GM23338 (cell line): Measurements from ENCODE around the gene GSG1.

Source experiments
- CREB1 ChIP-seq: fragments of 250-450 bp; sonication (Bioruptor Pico); IDR thresholded peaks from 2 replicates; pipeline ENCODE4 v1.5.0; 2020; ENCODE audit warnings: low read depth, mild to moderate bottlenecking, moderate library complexity
- EZH2 ChIP-seq: fragments of 200-600 bp; sonication (generic); IDR thresholded peaks from one replicate; pipeline ENCODE4 v1.8.0; 2017; ENCODE audit warnings: antibody characterized with exemption, mild to moderate bottlenecking, low read depth; ENCODE audit not compliant: unreplicated experiment
- EZH2phosphoT487 ChIP-seq: fragments of 200-600 bp; sonication (generic); IDR thresholded peaks from one replicate; pipeline ENCODE4 v1.8.1; 2018; ENCODE audit warnings: antibody characterized with exemption; ENCODE audit not compliant: unreplicated experiment
- JUNB ChIP-seq: IDR thresholded peaks from one replicate; pipeline ENCODE4 v1.6.1; 2016; ENCODE audit warnings: antibody characterized with exemption; ENCODE audit not compliant: unreplicated experiment
- NANOG ChIP-seq: IDR thresholded peaks from 2 replicates; pipeline ENCODE4 v1.6.1; 2016; ENCODE audit warnings: antibody characterized with exemption, borderline replicate concordance
- POLR2AphosphoS5 ChIP-seq: IDR thresholded peaks from 2 replicates; pipeline ENCODE4 v1.6.1; 2016; ENCODE audit warnings: antibody characterized with exemption, low read depth
- TF ChIP-seq, protein P1 (sequence below), 2 experiments: fragments of 200-600 bp in 1 of 2; sonication (generic) in 1 of 2; conservative IDR thresholded peaks; 2 replicates each; pipeline versions ENCODE4 v1.5.1 to v1.6.1; 2016 to 2017; ENCODE audit warnings: antibody characterized with exemption in 2 of 2, low read depth in 2 of 2, mild to moderate bottlenecking in 2 of 2, moderate library complexity in 1 of 2

DNA sequence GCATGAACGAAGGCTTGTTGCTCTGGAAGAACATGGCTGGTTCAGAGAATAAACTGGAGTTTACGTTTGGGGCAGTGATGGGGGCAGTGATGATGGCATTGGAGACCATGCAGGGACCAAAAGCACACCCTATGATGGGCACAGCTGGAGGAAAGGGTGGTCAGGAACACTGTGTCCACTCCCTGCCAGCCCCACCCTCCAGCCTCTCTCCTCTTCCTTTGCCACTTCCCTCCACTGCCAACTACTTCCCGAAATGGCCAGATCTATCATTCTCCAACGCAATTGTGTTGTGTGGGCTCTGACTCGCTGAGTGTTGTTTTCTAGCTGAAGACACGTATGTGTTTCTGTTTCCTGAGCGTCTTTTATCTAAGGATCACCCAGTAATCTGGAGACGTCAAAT, 39.3 kb upstream of the GSG1 start:
- TF ChIP-seq, protein P1, sequence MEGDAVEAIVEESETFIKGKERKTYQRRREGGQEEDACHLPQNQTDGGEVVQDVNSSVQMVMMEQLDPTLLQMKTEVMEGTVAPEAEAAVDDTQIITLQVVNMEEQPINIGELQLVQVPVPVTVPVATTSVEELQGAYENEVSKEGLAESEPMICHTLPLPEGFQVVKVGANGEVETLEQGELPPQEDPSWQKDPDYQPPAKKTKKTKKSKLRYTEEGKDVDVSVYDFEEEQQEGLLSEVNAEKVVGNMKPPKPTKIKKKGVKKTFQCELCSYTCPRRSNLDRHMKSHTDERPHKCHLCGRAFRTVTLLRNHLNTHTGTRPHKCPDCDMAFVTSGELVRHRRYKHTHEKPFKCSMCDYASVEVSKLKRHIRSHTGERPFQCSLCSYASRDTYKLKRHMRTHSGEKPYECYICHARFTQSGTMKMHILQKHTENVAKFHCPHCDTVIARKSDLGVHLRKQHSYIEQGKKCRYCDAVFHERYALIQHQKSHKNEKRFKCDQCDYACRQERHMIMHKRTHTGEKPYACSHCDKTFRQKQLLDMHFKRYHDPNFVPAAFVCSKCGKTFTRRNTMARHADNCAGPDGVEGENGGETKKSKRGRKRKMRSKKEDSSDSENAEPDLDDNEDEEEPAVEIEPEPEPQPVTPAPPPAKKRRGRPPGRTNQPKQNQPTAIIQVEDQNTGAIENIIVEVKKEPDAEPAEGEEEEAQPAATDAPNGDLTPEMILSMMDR (conservative IDR thresholded peaks at IDR 0.05; ENCODE audit: low read depth in 2 of 2), result no peak
- no peak for TF ChIP-seq EZH2
- TF ChIP-seq EZH2phosphoT487, result no peak
- no peak for TF ChIP-seq NANOG
- TF ChIP-seq POLR2AphosphoS5, result no peak
- TF ChIP-seq JUNB, result no peak
- TF ChIP-seq CREB1, result no peak
